ENCODE data around the gene UPF1.

DNA sequence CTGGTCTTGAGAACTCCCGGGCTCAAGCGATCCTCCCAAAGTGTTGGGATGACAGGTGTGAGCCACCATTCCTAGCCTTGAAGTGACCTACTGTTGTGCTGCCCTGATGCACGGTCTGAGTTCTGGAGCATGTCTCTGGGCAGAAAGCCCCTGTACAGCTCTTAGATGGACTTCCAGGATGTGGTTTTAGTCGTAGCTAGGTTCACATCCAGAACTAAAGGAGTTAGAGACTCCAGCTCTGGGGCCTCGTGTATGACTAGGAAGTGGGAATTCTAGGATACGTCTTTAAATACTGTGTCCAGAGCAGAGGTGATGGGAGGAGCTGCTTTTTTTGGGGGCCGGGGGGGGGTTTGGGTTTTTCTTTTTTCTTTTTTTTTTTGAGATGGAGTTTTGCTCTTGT, 12.2 kb downstream of the UPF1 start:
- TF ChIP-seq, protein P1, sequence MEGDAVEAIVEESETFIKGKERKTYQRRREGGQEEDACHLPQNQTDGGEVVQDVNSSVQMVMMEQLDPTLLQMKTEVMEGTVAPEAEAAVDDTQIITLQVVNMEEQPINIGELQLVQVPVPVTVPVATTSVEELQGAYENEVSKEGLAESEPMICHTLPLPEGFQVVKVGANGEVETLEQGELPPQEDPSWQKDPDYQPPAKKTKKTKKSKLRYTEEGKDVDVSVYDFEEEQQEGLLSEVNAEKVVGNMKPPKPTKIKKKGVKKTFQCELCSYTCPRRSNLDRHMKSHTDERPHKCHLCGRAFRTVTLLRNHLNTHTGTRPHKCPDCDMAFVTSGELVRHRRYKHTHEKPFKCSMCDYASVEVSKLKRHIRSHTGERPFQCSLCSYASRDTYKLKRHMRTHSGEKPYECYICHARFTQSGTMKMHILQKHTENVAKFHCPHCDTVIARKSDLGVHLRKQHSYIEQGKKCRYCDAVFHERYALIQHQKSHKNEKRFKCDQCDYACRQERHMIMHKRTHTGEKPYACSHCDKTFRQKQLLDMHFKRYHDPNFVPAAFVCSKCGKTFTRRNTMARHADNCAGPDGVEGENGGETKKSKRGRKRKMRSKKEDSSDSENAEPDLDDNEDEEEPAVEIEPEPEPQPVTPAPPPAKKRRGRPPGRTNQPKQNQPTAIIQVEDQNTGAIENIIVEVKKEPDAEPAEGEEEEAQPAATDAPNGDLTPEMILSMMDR (conservative IDR thresholded peaks at IDR 0.05; ENCODE audit: low read length), result no peak
- TF ChIP-seq EZH2phosphoT487 (IDR thresholded peaks at IDR 0.05; ENCODE audit: borderline replicate concordance, low read depth, low read length), result no peak

Measured in OCI-LY7 (cell line).